ENCODE results near the gene CYBRD1. TPM values are rescaled to one million over a fixed set of nuclear protein-coding genes. Genes with fewer than 3 reads are reported as not detected.
A peak's percentile ranks its signal among the peaks of the same experiment; 100 is the strongest.

CYBRD1 gene
- total RNA-seq, 2 experiments from 2014 or later: 0.35 to 0.52 TPM

DNA sequence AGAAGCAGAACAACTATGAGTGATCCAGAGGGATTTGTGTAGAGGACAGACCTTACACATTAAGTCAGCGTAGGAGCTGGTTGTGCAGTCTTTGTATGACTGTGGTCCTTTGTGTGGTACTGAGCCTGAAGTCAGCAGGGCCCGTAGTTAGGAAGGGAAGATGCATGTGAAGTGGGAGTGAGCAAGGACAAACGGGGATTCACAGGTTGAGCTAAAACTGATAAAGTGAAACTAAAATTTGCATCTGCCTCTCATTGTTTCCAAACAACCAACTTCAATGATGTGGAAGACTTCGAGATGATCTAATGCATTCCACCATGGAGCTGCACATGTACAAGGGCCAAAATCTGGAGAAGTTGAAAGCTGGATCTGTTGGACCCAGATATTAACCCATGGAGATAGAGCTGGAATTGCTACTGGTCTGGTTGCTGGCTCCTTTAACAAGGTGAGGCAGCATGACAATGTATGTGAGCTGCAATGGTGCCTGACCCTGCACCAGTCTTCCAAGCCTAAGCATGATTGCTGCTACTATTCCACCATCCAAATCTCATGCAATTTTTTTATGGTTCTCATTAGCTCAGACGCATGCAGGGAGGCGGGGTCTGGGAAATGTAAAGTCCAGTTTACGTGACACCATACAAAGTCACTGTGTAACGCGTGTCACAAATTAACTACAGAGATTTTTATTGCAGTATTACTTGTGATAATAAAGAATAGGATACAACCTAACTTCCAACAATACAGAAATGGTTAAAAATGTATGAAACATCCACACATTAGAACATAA lies 12.1 kb upstream of the CYBRD1 start:
- no peak overlapping the region for H3K4me3 Mint-ChIP-seq
- no peak for DNase-seq
- no peak overlapping the region for H3K27ac Mint-ChIP-seq
- no peaks in the 10 kb centered on the region for H3K9me3 Mint-ChIP-seq
- H3K36me3 Mint-ChIP-seq: no peaks in the 10 kb centered on the region
- peaks cover 5% of the 10 kb centered on the region for H3K4me1 Mint-ChIP-seq
- H3K27me3 Mint-ChIP-seq: no peaks in the 10 kb centered on the region

DNA sequence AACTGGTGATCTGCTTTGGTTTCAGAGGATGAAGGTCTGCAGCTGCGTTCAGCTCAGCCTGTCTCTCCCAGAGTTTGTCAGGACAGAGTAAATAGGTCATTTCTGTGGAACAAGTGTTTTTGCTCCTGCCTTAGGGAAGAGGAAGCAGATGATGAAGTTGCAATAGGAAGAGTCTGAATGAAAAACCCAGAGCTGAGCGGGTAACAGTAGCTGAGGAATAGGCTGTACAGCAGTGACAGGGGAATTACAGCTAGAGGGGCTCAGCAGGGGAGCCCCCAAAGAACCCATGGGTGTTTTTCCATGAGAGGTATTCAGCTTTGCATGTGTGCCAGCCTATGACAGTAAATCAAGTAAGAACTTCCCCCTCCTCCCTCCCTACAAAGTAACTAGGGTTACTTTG lies 10.3 kb upstream of the CYBRD1 start:
- H3K4me1 Mint-ChIP-seq: peaks cover 5% of the 10 kb centered on the region
- H3K27ac Mint-ChIP-seq: no peak overlapping the region
- H3K36me3 Mint-ChIP-seq: no peaks in the 10 kb centered on the region
- DNase-seq: no peak
- H3K4me3 Mint-ChIP-seq: no peak overlapping the region
- H3K27me3 Mint-ChIP-seq: no peaks in the 10 kb centered on the region
- H3K9me3 Mint-ChIP-seq: no peaks in the 10 kb centered on the region

DNA sequence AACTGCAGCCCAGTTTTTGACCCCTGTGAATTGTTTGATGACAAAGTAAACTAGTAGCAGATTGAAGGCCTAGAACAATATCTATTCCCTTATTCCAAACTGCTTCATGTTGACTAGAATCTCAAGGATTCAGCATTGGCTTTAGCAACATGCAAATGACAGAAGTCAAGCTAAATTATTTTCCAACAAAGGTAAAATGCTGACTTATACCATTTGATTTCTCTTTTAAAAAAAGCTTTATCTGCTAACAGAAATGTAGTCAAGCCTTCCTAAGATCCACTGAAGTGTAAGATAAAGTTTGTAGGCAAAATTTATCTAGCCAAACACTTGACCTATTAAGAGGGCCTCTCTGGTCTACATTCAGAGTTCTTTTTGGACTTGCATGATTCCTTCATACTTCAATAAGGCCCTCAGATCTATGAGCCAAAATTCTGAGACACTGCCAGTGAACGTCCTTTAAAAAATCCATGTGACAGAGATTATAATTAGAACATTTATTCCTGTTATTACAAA lies 9.5 kb upstream of the CYBRD1 start:
- Mint-ChIP-seq H3K4me1 (peaks cover 5% of the 10 kb centered on the region), H3K27ac (no peak overlapping the region), H3K4me3 (no peak overlapping the region), H3K9me3 (no peaks in the 10 kb centered on the region), H3K27me3 (no peaks in the 10 kb centered on the region), H3K36me3 (no peaks in the 10 kb centered on the region)
- DNase-seq: no peak

DNA sequence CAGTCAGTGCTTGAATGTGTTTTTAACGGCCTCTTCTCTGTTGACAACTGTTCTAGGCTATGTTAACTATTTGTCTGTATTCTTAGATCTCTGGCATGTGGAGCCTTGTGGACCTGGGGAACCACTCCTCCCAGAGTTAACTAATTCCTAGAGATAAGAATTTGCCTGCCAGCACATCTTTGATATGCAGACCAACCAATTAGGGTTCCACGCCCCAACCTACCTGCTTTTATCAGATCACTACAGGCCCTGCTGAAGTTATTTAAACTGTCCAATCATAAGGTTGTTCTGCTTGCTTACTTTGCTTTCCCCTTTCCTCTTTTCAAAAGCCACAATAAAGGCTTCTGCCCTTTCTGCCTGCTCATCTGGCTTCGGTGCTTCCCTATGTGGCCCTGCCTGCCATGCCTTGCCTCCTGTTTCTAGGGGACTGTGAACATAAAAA lies 8.5 kb upstream of the CYBRD1 start:
- H3K27me3 Mint-ChIP-seq: peaks cover under 1% of the 10 kb centered on the region
- H3K4me3 Mint-ChIP-seq: no peak overlapping the region
- no peak for DNase-seq
- peaks cover 5% of the 10 kb centered on the region for H3K4me1 Mint-ChIP-seq
- no peaks in the 10 kb centered on the region for H3K9me3 Mint-ChIP-seq
- no peaks in the 10 kb centered on the region for H3K36me3 Mint-ChIP-seq
- H3K27ac Mint-ChIP-seq: no peak overlapping the region

DNA sequence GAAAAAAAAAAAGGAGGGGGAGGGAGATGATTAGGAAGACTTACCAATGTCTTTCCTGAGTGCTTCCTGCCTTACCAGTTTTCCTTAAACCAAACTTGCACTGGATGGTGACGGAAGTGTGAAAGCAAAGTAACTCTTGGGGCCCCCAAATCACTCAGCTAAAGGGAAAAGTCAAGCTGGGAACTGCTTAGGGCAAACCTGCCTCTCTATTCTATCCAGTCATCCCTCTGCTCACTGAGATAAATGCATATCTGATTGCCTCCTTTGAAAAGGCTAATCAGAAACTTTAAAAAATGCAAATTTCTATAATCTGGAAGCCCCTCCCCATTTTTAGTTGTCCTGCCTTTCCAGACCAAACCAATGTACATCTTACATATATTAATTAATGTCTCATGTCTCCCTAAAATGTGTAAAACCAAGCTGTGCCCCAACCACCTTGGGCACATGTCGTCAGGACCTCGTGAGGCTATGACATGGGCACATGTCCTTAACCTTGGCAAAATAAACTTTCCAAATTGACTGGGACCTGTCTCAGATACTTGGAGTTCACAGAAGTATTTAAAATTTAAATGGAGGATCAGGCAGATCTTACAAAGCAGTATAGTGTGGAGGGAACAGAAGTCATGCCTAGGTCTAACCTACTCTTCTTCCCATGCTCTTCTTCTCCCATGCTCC lies 7.2 kb upstream of the CYBRD1 start:
- Mint-ChIP-seq H3K27ac (no peak overlapping the region), H3K4me1 (peaks cover under 1% of the 10 kb centered on the region), H3K9me3 (no peaks in the 10 kb centered on the region), H3K27me3 (peaks cover 13% of the 10 kb centered on the region), H3K36me3 (no peaks in the 10 kb centered on the region), H3K4me3 (no peak overlapping the region)
- no peak for DNase-seq

DNA sequence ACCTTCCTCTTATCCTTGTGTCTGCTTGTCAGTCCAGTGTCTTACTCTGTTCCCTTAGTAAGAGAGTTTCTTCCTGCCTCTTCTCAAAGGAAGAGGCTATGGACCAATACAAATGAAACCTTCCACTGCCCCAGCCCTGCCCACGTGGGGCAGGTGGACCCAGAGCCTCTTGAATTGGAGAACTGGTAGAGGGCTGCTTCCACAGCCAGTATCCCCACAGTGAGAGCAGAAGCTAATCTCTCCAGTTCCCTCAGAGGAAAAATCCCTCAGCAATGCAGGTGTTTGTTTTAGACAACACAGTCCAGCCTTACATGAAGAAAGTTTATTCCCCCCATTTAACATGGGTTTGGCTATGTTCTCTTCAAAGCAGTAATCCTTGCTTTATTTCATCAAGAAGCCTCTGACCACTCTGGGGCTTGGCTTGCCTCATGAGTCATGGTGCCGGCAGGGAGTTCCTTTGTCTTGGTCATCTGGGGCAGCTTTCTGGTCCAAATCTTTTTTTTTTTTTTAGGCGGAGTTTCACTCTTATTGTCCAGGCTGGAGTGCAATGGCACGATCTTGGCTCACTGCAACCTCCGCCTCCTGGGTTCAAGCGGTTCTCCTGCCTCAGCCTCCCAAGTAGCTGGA lies 6.5 kb upstream of the CYBRD1 start:
- Mint-ChIP-seq H3K4me1 (no peaks in the 10 kb centered on the region), H3K36me3 (no peaks in the 10 kb centered on the region), H3K4me3 (no peak overlapping the region), H3K27ac (no peak overlapping the region), H3K27me3 (peaks cover 20% of the 10 kb centered on the region), H3K9me3 (no peaks in the 10 kb centered on the region)
- no peak for DNase-seq

DNA sequence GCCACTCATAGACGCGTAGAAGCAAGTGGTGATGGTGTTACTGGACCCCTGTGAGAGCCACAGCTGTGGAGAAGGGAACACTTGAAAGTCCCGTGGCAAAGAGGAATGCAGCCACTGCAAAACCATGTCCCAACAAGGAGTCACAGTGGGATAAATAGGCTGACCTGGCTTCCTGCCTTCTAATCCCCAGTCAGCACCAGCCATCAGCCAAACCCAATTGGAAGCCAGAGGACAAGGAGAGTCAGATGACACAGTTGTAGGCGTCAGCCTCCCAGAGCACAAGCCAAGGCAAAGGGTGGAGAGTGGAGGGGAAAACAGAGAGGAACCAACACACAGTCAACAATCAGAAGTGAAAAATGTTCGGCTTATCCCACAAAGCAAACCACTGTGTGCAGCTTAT lies 5.5 kb upstream of the CYBRD1 start:
- Mint-ChIP-seq H3K27ac (no peak overlapping the region), H3K36me3 (no peaks in the 10 kb centered on the region), H3K27me3 (peaks cover 30% of the 10 kb centered on the region), H3K9me3 (no peaks in the 10 kb centered on the region), H3K4me1 (peaks cover 2% of the 10 kb centered on the region), H3K4me3 (no peak overlapping the region)
- DNase-seq: no peak

DNA sequence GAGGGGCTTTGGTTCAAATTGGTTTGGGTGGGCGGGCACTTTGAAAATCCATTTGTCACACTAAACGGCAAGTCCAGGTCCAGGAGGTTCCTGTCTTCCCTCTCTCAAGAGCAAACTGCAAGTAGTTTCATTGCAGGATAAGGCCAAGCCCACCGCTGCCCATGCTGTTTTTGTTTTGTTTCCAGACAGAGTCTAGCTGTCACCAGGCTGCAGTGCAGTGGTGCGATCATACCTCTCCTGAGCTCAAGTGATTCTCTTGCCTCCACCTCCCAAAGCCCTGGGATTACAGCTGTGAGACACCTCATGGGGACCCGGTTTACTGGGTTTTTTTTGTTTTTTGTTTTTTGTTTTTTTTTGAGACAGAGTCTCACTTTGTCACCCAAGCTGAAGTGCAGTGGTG lies 1.8 kb upstream of the CYBRD1 start:
- Mint-ChIP-seq H3K9me3 (no peaks in the 10 kb centered on the region), H3K27ac (no peak overlapping the region), H3K4me3 (no peak overlapping the region), H3K27me3 (peaks cover 64% of the 10 kb centered on the region), H3K36me3 (no peaks in the 10 kb centered on the region), H3K4me1 (peaks cover 8% of the 10 kb centered on the region)
- DNase-seq: no peak

DNA sequence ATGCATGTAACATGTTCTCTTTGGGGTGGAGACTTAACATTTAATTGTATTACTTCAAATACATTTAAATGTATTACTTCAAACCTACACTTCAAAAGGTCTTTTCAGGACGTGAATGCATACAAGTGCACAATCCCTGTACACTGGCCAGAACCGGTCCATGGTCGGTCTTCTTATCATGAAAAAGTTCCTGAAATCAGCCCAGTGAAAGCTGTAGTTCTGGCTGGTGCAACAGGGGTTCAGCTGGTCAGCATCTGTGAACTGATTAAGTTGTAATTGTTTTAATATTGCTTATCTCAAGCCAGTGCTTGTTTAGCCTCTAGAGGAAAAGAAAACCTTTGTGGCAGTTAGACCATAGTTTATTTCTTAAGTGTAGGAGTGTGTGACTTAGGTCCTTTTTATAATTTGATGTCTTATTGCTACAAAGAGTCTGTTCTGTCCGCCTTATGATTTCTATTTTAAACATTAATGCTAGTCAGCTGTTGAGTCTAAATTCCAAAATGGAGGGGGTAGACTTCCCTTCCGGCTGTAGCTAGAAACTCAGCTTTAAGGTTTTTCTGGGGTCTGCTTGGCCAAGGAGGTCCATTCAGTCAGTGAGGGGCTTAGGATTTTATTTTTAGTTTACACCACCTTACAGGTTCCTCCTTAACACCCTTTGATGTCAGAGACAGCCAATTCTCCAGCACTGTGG lies 768 bp upstream of the CYBRD1 start:
- Mint-ChIP-seq H3K9me3 (no peaks in the 10 kb centered on the region), H3K27ac (no peak overlapping the region), H3K36me3 (no peaks in the 10 kb centered on the region), H3K4me1 (peaks cover 8% of the 10 kb centered on the region), H3K27me3 (peaks cover 71% of the 10 kb centered on the region), H3K4me3 (peak overlapping the region; percentile 81)
- no peak for DNase-seq

DNA sequence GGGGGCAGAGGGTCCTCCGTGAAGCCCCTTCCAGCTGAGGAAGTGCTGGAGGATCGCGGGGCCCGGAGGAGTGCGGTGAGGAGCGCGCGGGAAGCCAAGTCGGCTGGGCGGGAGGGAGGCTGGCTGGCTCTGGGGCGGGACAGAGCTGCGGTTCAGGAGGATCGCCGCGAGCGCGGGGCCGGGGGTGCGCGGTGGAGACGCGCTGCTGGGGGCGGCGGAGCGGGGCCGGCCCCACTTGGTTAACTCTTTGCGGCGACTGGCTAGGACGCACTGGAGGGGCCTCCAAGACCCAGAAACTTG lies 464 bp downstream of the CYBRD1 start:
- Mint-ChIP-seq H3K4me3 (peak overlapping the region; percentile 81), H3K27ac (no peak overlapping the region), H3K36me3 (no peaks in the 10 kb centered on the region), H3K9me3 (no peaks in the 10 kb centered on the region), H3K27me3 (peaks cover 78% of the 10 kb centered on the region), H3K4me1 (peaks cover 8% of the 10 kb centered on the region)
- DNase-seq: peak; percentile 30

DNA sequence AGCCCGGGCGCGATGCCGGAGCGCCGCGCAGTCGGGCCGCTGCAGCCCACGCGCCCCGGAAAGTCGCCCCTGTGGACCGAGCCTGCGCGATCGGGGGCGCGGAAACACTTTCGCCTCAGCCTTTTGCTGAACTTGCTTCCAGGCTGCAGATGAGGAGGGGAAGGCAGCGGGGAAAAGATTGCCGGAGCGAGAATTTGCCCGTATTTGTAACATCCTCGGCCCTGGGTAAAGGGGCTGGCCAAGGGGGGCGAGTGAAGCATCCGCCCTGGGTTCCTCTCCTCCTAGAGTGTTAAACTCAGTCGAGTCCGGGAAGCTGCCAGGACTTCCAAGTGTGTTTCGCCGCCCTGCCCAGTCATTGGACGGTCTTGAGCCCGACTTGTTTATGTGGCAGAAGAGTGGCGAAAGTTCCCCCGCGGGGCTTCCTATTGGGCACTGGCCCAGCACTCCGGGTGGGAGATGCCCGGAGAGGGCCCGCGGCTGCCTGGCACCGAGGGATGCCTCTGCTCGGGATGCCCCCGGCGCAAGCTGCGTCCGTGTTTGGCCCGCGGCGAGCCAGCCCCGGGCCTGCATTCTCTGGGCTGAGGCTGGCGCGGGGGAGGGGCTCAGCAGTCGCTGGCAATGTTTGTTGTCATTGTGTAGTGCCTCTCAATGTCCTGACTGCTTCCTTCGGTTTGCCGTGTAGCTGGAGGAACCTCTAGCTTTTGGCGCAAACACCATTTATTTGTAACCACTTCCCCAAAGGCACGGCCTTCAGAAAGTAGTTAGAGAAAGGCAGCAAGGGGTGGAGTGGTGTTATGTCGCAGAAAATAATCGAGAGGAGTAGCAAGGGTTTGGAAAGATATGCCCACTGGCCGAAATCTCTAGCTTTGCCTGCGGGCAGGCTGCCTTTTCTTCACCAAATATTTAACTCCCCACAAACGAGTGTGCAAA lies 1.1 kb downstream of the CYBRD1 start:
- H3K36me3 Mint-ChIP-seq: no peaks in the 10 kb centered on the region
- H3K27ac Mint-ChIP-seq: no peak overlapping the region
- peak; percentile 18 for DNase-seq
- no peaks in the 10 kb centered on the region for H3K9me3 Mint-ChIP-seq
- peak overlapping the region; percentile 81 for H3K4me3 Mint-ChIP-seq
- H3K27me3 Mint-ChIP-seq: peaks cover 81% of the 10 kb centered on the region
- H3K4me1 Mint-ChIP-seq: peaks cover 8% of the 10 kb centered on the region

DNA sequence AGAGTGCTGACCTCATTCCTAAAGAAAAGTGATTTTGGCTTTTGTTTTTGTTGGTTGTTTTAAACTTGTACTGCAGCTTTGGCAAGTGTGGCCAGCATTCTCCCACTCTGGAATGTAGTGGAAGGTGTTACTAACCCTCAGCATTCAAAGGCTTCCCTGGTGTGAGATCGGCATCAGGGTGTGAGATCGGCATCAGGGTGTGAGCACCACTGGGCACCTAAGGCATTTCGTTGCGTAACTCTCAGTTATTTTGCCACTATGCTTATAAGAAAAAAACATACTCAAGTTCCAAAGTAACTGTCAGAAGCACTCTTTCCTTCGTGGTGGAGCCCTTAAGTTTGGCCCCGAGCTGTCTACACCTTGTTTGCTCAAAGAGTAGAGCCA lies 1.7 kb downstream of the CYBRD1 start:
- no peak overlapping the region for H3K4me3 Mint-ChIP-seq
- H3K4me1 Mint-ChIP-seq: peaks cover 8% of the 10 kb centered on the region
- H3K36me3 Mint-ChIP-seq: no peaks in the 10 kb centered on the region
- peaks cover 78% of the 10 kb centered on the region for H3K27me3 Mint-ChIP-seq
- no peaks in the 10 kb centered on the region for H3K9me3 Mint-ChIP-seq
- H3K27ac Mint-ChIP-seq: no peak overlapping the region
- no peak for DNase-seq

DNA sequence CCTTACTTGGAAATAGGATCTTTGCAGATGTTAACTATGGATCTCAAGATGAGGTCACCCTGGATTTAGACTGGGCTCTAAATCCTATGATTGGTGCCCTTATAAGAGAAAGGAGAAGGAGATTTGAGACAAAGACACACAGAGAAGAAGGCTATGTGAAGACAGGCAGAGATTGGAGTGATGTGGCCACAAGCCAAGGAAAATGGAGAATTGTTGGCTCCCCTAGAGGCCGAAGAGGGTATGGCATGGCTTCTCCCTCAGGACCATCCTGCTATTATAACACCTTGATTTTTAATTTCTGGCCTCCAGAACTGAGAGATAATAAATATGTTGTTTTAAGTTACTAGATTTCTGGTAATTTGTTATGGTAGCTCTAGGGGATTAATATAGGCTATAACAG lies 7.6 kb downstream of the CYBRD1 start:
- no peak for DNase-seq
- Mint-ChIP-seq H3K27me3 (peaks cover 32% of the 10 kb centered on the region), H3K9me3 (peaks cover 4% of the 10 kb centered on the region), H3K36me3 (no peaks in the 10 kb centered on the region), H3K27ac (no peak overlapping the region), H3K4me1 (no peaks in the 10 kb centered on the region), H3K4me3 (no peak overlapping the region)

DNA sequence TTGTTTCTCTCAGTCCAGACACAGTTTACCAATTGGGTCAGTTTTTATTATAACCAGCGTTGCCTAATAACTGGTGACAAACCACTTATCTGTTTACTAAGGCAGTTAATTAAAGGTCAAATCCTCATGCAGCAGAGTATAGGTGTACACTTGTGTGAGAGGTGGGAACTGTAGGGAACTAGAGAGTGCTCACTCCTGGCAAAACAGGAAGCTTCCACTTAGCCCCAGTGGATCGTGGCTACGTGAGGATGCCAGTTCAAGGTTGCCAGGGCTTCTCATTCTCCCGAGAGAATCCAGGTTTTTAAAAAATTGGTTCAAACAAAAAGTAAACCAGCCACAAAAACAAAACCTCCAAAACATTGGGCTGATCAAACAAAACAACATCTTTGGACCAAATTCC lies 8.1 kb downstream of the CYBRD1 start:
- H3K4me1 Mint-ChIP-seq: no peaks in the 10 kb centered on the region
- H3K27ac Mint-ChIP-seq: no peak overlapping the region
- no peak for DNase-seq
- peaks cover 31% of the 10 kb centered on the region for H3K27me3 Mint-ChIP-seq
- H3K4me3 Mint-ChIP-seq: no peak overlapping the region
- H3K36me3 Mint-ChIP-seq: no peaks in the 10 kb centered on the region
- peaks cover 4% of the 10 kb centered on the region for H3K9me3 Mint-ChIP-seq
